Liver (tissue), 3 donors: ENCODE data around the gene SGCD.

Experiments used
- ATF3 ChIP-seq: IDR thresholded peaks from 2 replicates; pipeline ENCODE4 v1.6.1; 2016; ENCODE audit warnings: antibody characterized with exemption
- CTCF ChIP-seq: fragments of 150-350 bp; IDR thresholded peaks from 2 replicates; pipeline ENCODE4 v1.5.1; 2017; ENCODE audit warnings: improper control_type of control experiment, low read depth, low read length; ENCODE audit not compliant: missing input control
- EGR1 ChIP-seq, 2 donors: IDR thresholded peaks; 2 replicates each; pipeline ENCODE4 v1.6.1; 2016 to 2018; ENCODE audit warnings: antibody characterized with exemption in 2 of 2, low read depth in 2 of 2
- GABPA ChIP-seq, 2 donors: IDR thresholded peaks in 1 of 2; conservative IDR thresholded peaks in 1 of 2; 2 replicates each; pipeline ENCODE4 v1.6.1; 2016; ENCODE audit warnings: antibody characterized with exemption in 2 of 2, mild to moderate bottlenecking in 1 of 2, moderate library complexity in 1 of 2
- JUND ChIP-seq, 2 donors: IDR thresholded peaks; 2 replicates each; pipeline ENCODE4 v1.6.1; 2016; ENCODE audit warnings: antibody characterized with exemption in 2 of 2
- RAD21 ChIP-seq, 2 donors: IDR thresholded peaks; 2 replicates each; pipeline ENCODE4 v1.6.1; 2016; ENCODE audit warnings: antibody characterized with exemption in 2 of 2, mild to moderate bottlenecking in 2 of 2
- REST ChIP-seq: IDR thresholded peaks from 2 replicates; pipeline ENCODE4 v1.6.1; 2016; ENCODE audit warnings: antibody characterized with exemption, mild to moderate bottlenecking
- TAF1 ChIP-seq: conservative IDR thresholded peaks from 2 replicates; pipeline ENCODE4 v1.6.1; 2016; ENCODE audit warnings: antibody characterized with exemption, mild to moderate bottlenecking
- YY1 ChIP-seq: IDR thresholded peaks from 2 replicates; pipeline ENCODE4 v1.6.1; 2016; ENCODE audit warnings: antibody characterized with exemption, mild to moderate bottlenecking
- donor health status: healthy.
- donor health status: healthy.

- TF ChIP-seq CTCF = no peak
- TF ChIP-seq RAD21 (IDR thresholded peaks at IDR 0.05) = no peak
- no peak for TF ChIP-seq REST
- TF ChIP-seq GABPA (IDR thresholded peaks at IDR 0.05 in 1 of 2, conservative IDR thresholded peaks at IDR 0.05 in 1 of 2) = no peak
- TF ChIP-seq ATF3 = no peak
- TF ChIP-seq YY1 = no peak
- no peak for TF ChIP-seq EGR1 (IDR thresholded peaks at IDR 0.05; ENCODE audit: low read depth in 2 of 2)
- TF ChIP-seq JUND (IDR thresholded peaks at IDR 0.05) = no peak
- no peak for TF ChIP-seq TAF1
Measured at GRCh38 chr5:156597276-156597675, 270.3 kb downstream of the SGCD start.
